Activated T-cell treated with anti-CD3 and anti-CD28 coated beads, Interleukin-2, amount 50 U/mL, for 4 hours (primary cell): Measurements from ENCODE around the gene MSL3B.
"Not testable (repeated sequence)": the region's sequence is repeated elsewhere in the genome, so short reads cannot be mapped to it uniquely, and the experiment has no call there.

ENCODE experiments used
- ATAC-seq, 2 donors: fragments of 200-7000 bp; cut with Tn5 transposase; one replicate each; pipeline ENCODE4 v1.10.0; 2021
- DNase-seq: peaks from one replicate; pipeline ENCODE4 v3.0.0-alpha.2; 2020
- H3K27me3 Mint-ChIP-seq: one replicate; pipeline ENCODE4 v1.8.0; 2021; ENCODE audit warnings: low read depth, mixed read lengths
- H3K36me3 Mint-ChIP-seq: one replicate; pipeline ENCODE4 v1.8.0; 2022; ENCODE audit warnings: mixed read lengths; ENCODE audit not compliant: insufficient read depth
- H3K4me1 Mint-ChIP-seq: one replicate; pipeline ENCODE4 v1.8.0; 2021; ENCODE audit warnings: low read depth, mixed read lengths
- H3K4me3 Mint-ChIP-seq: one replicate; pipeline ENCODE4 v1.8.0; 2021; ENCODE audit warnings: mild to moderate bottlenecking, moderate library complexity, mixed read lengths
- H3K9me3 Mint-ChIP-seq: one replicate; pipeline ENCODE4 v1.8.0; 2021; ENCODE audit warnings: mixed read lengths

MSL3B gene

GRCh38 chr2:233867993-233868532 is at the start of gene MSL3B:
TSS of gene MSL3B (minus strand) at chr2:233868386.
- Mint-ChIP-seq H3K4me1 (peaks cover 7% of the 10 kb centered on the region), H3K4me3 (peak within 1 kb of the TSS; percentile 87), H3K36me3 (peaks cover 2% of the 10 kb centered on the region), H3K9me3 (peaks cover 10% of the 10 kb centered on the region), H3K27me3 (peaks cover 20% of the 10 kb centered on the region)
- DNase-seq = peak; percentile 52
- peak; percentile 89 to 92 for ATAC-seq

GRCh38 chr2:233917116-233917515 is 48.9 kb upstream of the MSL3B start, which contains the start of gene TRPM8:
TSS of gene TRPM8 (plus strand) at chr2:233917373. CDS start at chr2:233926538, 9,165 bp downstream.
- H3K27me3 Mint-ChIP-seq = peaks cover 28% of the 10 kb centered on the region
- no peak within 1 kb of the TSS for H3K4me3 Mint-ChIP-seq
- peaks cover 3% of the 10 kb centered on the region for H3K4me1 Mint-ChIP-seq
- DNase-seq = no peak
- no peak for ATAC-seq
- H3K36me3 Mint-ChIP-seq = no peaks in the 10 kb centered on the region
- no peaks in the 10 kb centered on the region for H3K9me3 Mint-ChIP-seq

- Mint-ChIP-seq H3K36me3 (no peaks in the 10 kb centered on the region), H3K27me3 (peaks cover 31% of the 10 kb centered on the region), H3K9me3 (no peaks in the 10 kb centered on the region), H3K4me1 (peaks cover 1% of the 10 kb centered on the region), H3K4me3 (no peak overlapping the region)
- DNase-seq (no peak), ATAC-seq (no peak)
These were observed 46.9 kb upstream of the MSL3B start for GRCh38 chr2:233915128-233915527.

GRCh38 chr2:233912691-233913423 is 44.7 kb upstream of the MSL3B start:
- H3K27me3 Mint-ChIP-seq = peaks cover 29% of the 10 kb centered on the region
- no peak overlapping the region for H3K4me3 Mint-ChIP-seq
- H3K36me3 Mint-ChIP-seq = no peaks in the 10 kb centered on the region
- no peaks in the 10 kb centered on the region for H3K4me1 Mint-ChIP-seq
- no peaks in the 10 kb centered on the region for H3K9me3 Mint-ChIP-seq
- DNase-seq (no peak), ATAC-seq (no peak)

GRCh38 chr2:233907627-233908026 is 39.4 kb upstream of the MSL3B start:
- Mint-ChIP-seq H3K27me3 (peaks cover 19% of the 10 kb centered on the region), H3K36me3 (no peaks in the 10 kb centered on the region), H3K4me1 (no peaks in the 10 kb centered on the region), H3K4me3 (no peak overlapping the region), H3K9me3 (no peaks in the 10 kb centered on the region)
- DNase-seq = no peak
- ATAC-seq = no peak

GRCh38 chr2:233905945-233906344 is 37.8 kb upstream of the MSL3B start:
- Mint-ChIP-seq H3K4me1 (no peaks in the 10 kb centered on the region), H3K27me3 (peaks cover 22% of the 10 kb centered on the region), H3K4me3 (no peak overlapping the region), H3K36me3 (no peaks in the 10 kb centered on the region), H3K9me3 (no peaks in the 10 kb centered on the region)
- ATAC-seq = no peak
- no peak for DNase-seq

GRCh38 chr2:233901884-233902283 is 33.7 kb upstream of the MSL3B start:
- ATAC-seq (no peak), DNase-seq (no peak)
- Mint-ChIP-seq H3K4me1 (peaks cover 15% of the 10 kb centered on the region), H3K36me3 (no peaks in the 10 kb centered on the region), H3K9me3 (no peaks in the 10 kb centered on the region), H3K27me3 (peaks cover 17% of the 10 kb centered on the region), H3K4me3 (no peak overlapping the region)

- Mint-ChIP-seq H3K9me3 (no peaks in the 10 kb centered on the region), H3K4me1 (peaks cover 15% of the 10 kb centered on the region), H3K36me3 (no peaks in the 10 kb centered on the region), H3K27me3 (peaks cover 17% of the 10 kb centered on the region), H3K4me3 (no peak overlapping the region)
- DNase-seq (no peak), ATAC-seq (no peak)
These were observed 33.2 kb upstream of the MSL3B start for GRCh38 chr2:233901367-233901766.

GRCh38 chr2:233896253-233896652 is 28.1 kb upstream of the MSL3B start:
- not testable (repeated sequence) for H3K4me3 Mint-ChIP-seq, ATAC-seq, H3K36me3 Mint-ChIP-seq, DNase-seq, H3K9me3 Mint-ChIP-seq
- Mint-ChIP-seq H3K27me3 (peaks cover 15% of the 10 kb centered on the region), H3K4me1 (peaks cover 15% of the 10 kb centered on the region)

GRCh38 chr2:233892793-233893192 is 24.6 kb upstream of the MSL3B start:
- DNase-seq = no peak
- Mint-ChIP-seq H3K4me3 (no peak overlapping the region), H3K4me1 (no peaks in the 10 kb centered on the region), H3K27me3 (peaks cover 35% of the 10 kb centered on the region), H3K9me3 (no peaks in the 10 kb centered on the region), H3K36me3 (no peaks in the 10 kb centered on the region)
- no peak for ATAC-seq

- no peak for ATAC-seq
- H3K9me3 Mint-ChIP-seq = peaks cover 31% of the 10 kb centered on the region
These were observed 14.2 kb upstream of the MSL3B start for GRCh38 chr2:233882353-233882752.

GRCh38 chr2:233872125-233872524 is 3.9 kb upstream of the MSL3B start:
- not testable (repeated sequence) for DNase-seq, ATAC-seq, H3K4me3 Mint-ChIP-seq, H3K4me1 Mint-ChIP-seq, H3K36me3 Mint-ChIP-seq
- H3K27me3 Mint-ChIP-seq = peaks cover 43% of the 10 kb centered on the region
- H3K9me3 Mint-ChIP-seq = peaks cover 13% of the 10 kb centered on the region

More at GRCh38 chr2:233882353-233882752, 14.2 kb upstream of the MSL3B start:
- H3K4me1 Mint-ChIP-seq = no peaks in the 10 kb centered on the region
- H3K36me3 Mint-ChIP-seq = peaks cover 5% of the 10 kb centered on the region
- H3K27me3 Mint-ChIP-seq = peaks cover 38% of the 10 kb centered on the region
- no peak for DNase-seq
- H3K4me3 Mint-ChIP-seq = no peak overlapping the region

GRCh38 chr2:233871432-233871831 is 3.2 kb upstream of the MSL3B start:
- Mint-ChIP-seq H3K9me3 (peaks cover 12% of the 10 kb centered on the region), H3K4me3 (no peak overlapping the region), H3K27me3 (peaks cover 41% of the 10 kb centered on the region), H3K36me3 (peaks cover 2% of the 10 kb centered on the region), H3K4me1 (peaks cover 7% of the 10 kb centered on the region)
- ATAC-seq (no peak), DNase-seq (no peak)

GRCh38 chr2:233866479-233866878 is 1.7 kb downstream of the MSL3B start:
- DNase-seq (no peak), ATAC-seq (no peak)
- peaks cover 9% of the 10 kb centered on the region for H3K27me3 Mint-ChIP-seq
- H3K36me3 Mint-ChIP-seq = peaks cover 2% of the 10 kb centered on the region
- no peak overlapping the region for H3K4me3 Mint-ChIP-seq
- H3K4me1 Mint-ChIP-seq = peaks cover 7% of the 10 kb centered on the region
- H3K9me3 Mint-ChIP-seq = peaks cover 10% of the 10 kb centered on the region

- Mint-ChIP-seq H3K4me3 (no peak overlapping the region), H3K27me3 (peaks cover 7% of the 10 kb centered on the region), H3K4me1 (peaks cover 7% of the 10 kb centered on the region), H3K9me3 (peaks cover 10% of the 10 kb centered on the region), H3K36me3 (peaks cover 2% of the 10 kb centered on the region)
- DNase-seq (no peak), ATAC-seq (no peak)
These were observed 2.3 kb downstream of the MSL3B start for GRCh38 chr2:233865838-233866237.
